WTC11 (cell line): ENCODE measurements around the gene ATG5. TPM values are rescaled to one million over a fixed set of nuclear protein-coding genes. Genes with fewer than 3 reads are reported as not detected.

Experiments
- ATAC-seq: fragments of 200-7000 bp; cut with Tn5 transposase; 2 replicates; pipeline ENCODE4 v1.10.0; 2021; ENCODE audit warnings: mild to moderate bottlenecking, moderate library complexity
- CTCF ChIA-PET: fragments of 300-600 bp; sonication (Branson Sonifier 250); formaldehyde crosslinking; loops from one replicate; lab custom pipeline; 2021; ENCODE audit warnings: antibody characterized with exemption; lab: Charles Lee
- POLR2A ChIA-PET: fragments of 350-600 bp; sonication (Branson Sonifier 250); formaldehyde crosslinking; loops from one replicate; lab custom pipeline; 2021; ENCODE audit warnings: antibody characterized with exemption; lab: Charles Lee
- DNase-seq: peaks from one replicate; pipeline ENCODE4 v3.0.0; 2021; ENCODE audit warnings: low spot score
- H3K27ac Mint-ChIP-seq: 2 replicates; pipeline ENCODE4 v1.8.0; 2021; ENCODE audit warnings: mixed read lengths
- H3K27me3 Mint-ChIP-seq: 2 replicates; pipeline ENCODE4 v1.8.0; 2021; ENCODE audit warnings: low read depth, mild to moderate bottlenecking, moderate library complexity, mixed read lengths
- H3K36me3 Mint-ChIP-seq: 2 replicates; pipeline ENCODE4 v1.8.0; 2021; ENCODE audit warnings: mixed read lengths
- H3K4me1 Mint-ChIP-seq: 2 replicates; pipeline ENCODE4 v1.8.0; 2022; ENCODE audit warnings: mixed read lengths
- H3K4me3 Mint-ChIP-seq: 2 replicates; pipeline ENCODE4 v1.8.0; 2021; ENCODE audit warnings: mild to moderate bottlenecking, moderate library complexity, mixed read lengths
- H3K9me3 Mint-ChIP-seq: 2 replicates; pipeline ENCODE4 v1.8.0; 2021; ENCODE audit warnings: mixed read lengths
- AR ChIP-seq: fragments of 250-450 bp; sonication (Bioruptor Pico); IDR thresholded peaks from 2 replicates; pipeline ENCODE4 v1.9.0; 2021; ENCODE audit warnings: mild to moderate bottlenecking
- ATF1 ChIP-seq: sonication (generic); formaldehyde crosslinking; IDR thresholded peaks from 2 replicates; pipeline ENCODE4 v1.8.1; 2023; ENCODE audit warnings: mild to moderate bottlenecking, moderate library complexity, missing genetic modification reagents
- ATF2 ChIP-seq: sonication (generic); formaldehyde crosslinking; IDR thresholded peaks from 2 replicates; pipeline ENCODE4 v1.8.1; 2022; ENCODE audit warnings: low read depth, missing genetic modification reagents, borderline replicate concordance
- CREM ChIP-seq: sonication (generic); formaldehyde crosslinking; IDR thresholded peaks from 2 replicates; pipeline ENCODE4 v1.8.1; 2022; ENCODE audit warnings: mild to moderate bottlenecking, missing genetic modification reagents, moderate library complexity
- FOXJ3 ChIP-seq: sonication (generic); formaldehyde crosslinking; IDR thresholded peaks from 2 replicates; pipeline ENCODE4 v1.9.0; 2021; ENCODE audit warnings: missing genetic modification reagents, mild to moderate bottlenecking, borderline replicate concordance
- GRHL2 ChIP-seq: fragments of 250-450 bp; sonication (Bioruptor Pico); IDR thresholded peaks from 2 replicates; pipeline ENCODE4 v1.8.0; 2022; ENCODE audit warnings: mild to moderate bottlenecking, moderate library complexity; ENCODE audit not compliant: insufficient replicate concordance, severe bottlenecking
- HMGA2 ChIP-seq: fragments of 250-450 bp; sonication (Bioruptor Pico); IDR thresholded peaks from 2 replicates; pipeline ENCODE4 v1.4.0; 2021; ENCODE audit warnings: mild to moderate bottlenecking, moderate library complexity
- IRF2 ChIP-seq: sonication (generic); formaldehyde crosslinking; IDR thresholded peaks from 2 replicates; pipeline ENCODE4 v1.8.0; 2022; ENCODE audit warnings: low read depth, missing genetic modification reagents, borderline replicate concordance
- MXD4 ChIP-seq: fragments of 250-450 bp; sonication (Bioruptor Pico); IDR thresholded peaks from 2 replicates; pipeline ENCODE4 v1.8.0; 2021; ENCODE audit warnings: mild to moderate bottlenecking, moderate library complexity, borderline replicate concordance
- MYBL2 ChIP-seq: sonication (generic); formaldehyde crosslinking; IDR thresholded peaks from 2 replicates; pipeline ENCODE4 v1.8.1; 2023; ENCODE audit warnings: mild to moderate bottlenecking, moderate library complexity, missing genetic modification reagents
- NR1H2 ChIP-seq: sonication (generic); formaldehyde crosslinking; IDR thresholded peaks from 2 replicates; pipeline ENCODE4 v1.9.0; 2021; ENCODE audit warnings: mild to moderate bottlenecking, moderate library complexity, missing genetic modification reagents
- ZNF121 ChIP-seq: sonication (generic); formaldehyde crosslinking; IDR thresholded peaks from 2 replicates; pipeline ENCODE4 v1.8.0; 2023; ENCODE audit warnings: missing genetic modification reagents
- ZNF232 ChIP-seq: sonication (generic); formaldehyde crosslinking; IDR thresholded peaks from 2 replicates; pipeline ENCODE4 v1.8.0; 2022; ENCODE audit warnings: mild to moderate bottlenecking, missing genetic modification reagents
- ZNF263 ChIP-seq: sonication (generic); formaldehyde crosslinking; IDR thresholded peaks from 2 replicates; pipeline ENCODE4 v1.8.1; 2022; ENCODE audit warnings: low read depth, mild to moderate bottlenecking, moderate library complexity, missing genetic modification reagents
- ZSCAN18 ChIP-seq: fragments of 250-450 bp; sonication (Bioruptor Pico); IDR thresholded peaks from 2 replicates; pipeline ENCODE4 v2.1.2; 2022; ENCODE audit warnings: mild to moderate bottlenecking, moderate library complexity
- total RNA-seq: library from RNA; stranded (reverse); gene quantifications from 3 replicates; pipeline ENCODE4 v1.2.3, GENCODE V29; 2021
- TF ChIP-seq, protein P1 (sequence below): sonication (generic); formaldehyde crosslinking; IDR thresholded peaks from 2 replicates; pipeline ENCODE4 v1.8.1; 2022; ENCODE audit warnings: low read depth, mild to moderate bottlenecking, moderate library complexity, missing genetic modification reagents, borderline replicate concordance
- TF ChIP-seq, protein P2 (sequence below): sonication (generic); formaldehyde crosslinking; IDR thresholded peaks from 2 replicates; pipeline ENCODE4 v1.8.1; 2023; ENCODE audit warnings: mild to moderate bottlenecking, missing genetic modification reagents, moderate library complexity
- TF ChIP-seq, protein P3 (sequence below): sonication (generic); formaldehyde crosslinking; IDR thresholded peaks from 2 replicates; pipeline ENCODE4 v1.8.0; 2023; ENCODE audit warnings: mild to moderate bottlenecking, missing genetic modification reagents
- TF ChIP-seq, protein P4 (sequence below): sonication (generic); formaldehyde crosslinking; IDR thresholded peaks from 2 replicates; pipeline ENCODE4 v1.8.0; 2023; ENCODE audit warnings: missing genetic modification reagents
- TF ChIP-seq, protein P5 (sequence below): fragments of 250-450 bp; sonication (Bioruptor Pico); conservative IDR thresholded peaks from 2 replicates; pipeline ENCODE4 v1.9.0; 2021; ENCODE audit warnings: mild to moderate bottlenecking

The ATG5 gene
- total RNA-seq, 1 experiment from 2014 or later = 32.6 TPM

DNA sequence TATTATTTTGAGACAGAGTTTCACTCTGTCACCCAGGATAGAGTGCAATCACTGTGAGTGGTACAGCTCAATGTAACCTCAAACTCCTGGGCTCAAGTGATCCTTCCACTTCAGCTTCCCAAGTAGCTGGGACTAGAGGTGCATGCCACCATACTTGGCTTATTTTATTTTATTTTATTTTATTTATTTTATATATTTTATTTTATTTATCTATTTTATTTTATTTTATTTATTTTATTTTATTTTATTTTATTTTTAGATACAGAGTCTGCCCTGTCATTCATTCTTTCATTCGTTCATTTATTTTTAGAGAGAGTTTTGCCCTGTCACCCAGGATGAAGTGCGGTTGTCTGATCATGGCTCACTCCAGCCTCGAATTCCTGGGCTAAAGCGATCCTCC, 35.5 kb downstream of the ATG5 start:
- Mint-ChIP-seq H3K27me3 (no peaks in the 10 kb centered on the region), H3K9me3 (peaks cover 4% of the 10 kb centered on the region; the same call in 1 of the 2 replicates), H3K4me1 (peaks cover 29% of the 10 kb centered on the region), H3K27ac (no peak overlapping the region), H3K4me3 (no peak overlapping the region), H3K36me3 (peaks cover 24% of the 10 kb centered on the region)
- POLR2A ChIA-PET = no interaction called here
- DNase-seq (no peak), ATAC-seq (no peak)
- peak; percentile 100 for TF ChIP-seq HMGA2 (CRISPR knock-in tag)
- TF ChIP-seq MYBL2 (CRISPR knock-in tag) = no peak
- CTCF ChIA-PET = no interaction called here

- Mint-ChIP-seq H3K27me3 (no peaks in the 10 kb centered on the region), H3K4me1 (peaks cover 29% of the 10 kb centered on the region), H3K36me3 (peaks cover 18% of the 10 kb centered on the region), H3K4me3 (peak overlapping the region; percentile 39; the same call in 1 of the 2 replicates), H3K9me3 (peaks cover 4% of the 10 kb centered on the region; the same call in 1 of the 2 replicates), H3K27ac (peak overlapping the region; percentile 97)
- DNase-seq (no peak), ATAC-seq (no peak)
- CTCF ChIA-PET = no interaction called here
- TF ChIP-seq GRHL2 (CRISPR knock-in tag) = no peak
- no peak for TF ChIP-seq MXD4 (CRISPR knock-in tag)
- TF ChIP-seq, protein P1, sequence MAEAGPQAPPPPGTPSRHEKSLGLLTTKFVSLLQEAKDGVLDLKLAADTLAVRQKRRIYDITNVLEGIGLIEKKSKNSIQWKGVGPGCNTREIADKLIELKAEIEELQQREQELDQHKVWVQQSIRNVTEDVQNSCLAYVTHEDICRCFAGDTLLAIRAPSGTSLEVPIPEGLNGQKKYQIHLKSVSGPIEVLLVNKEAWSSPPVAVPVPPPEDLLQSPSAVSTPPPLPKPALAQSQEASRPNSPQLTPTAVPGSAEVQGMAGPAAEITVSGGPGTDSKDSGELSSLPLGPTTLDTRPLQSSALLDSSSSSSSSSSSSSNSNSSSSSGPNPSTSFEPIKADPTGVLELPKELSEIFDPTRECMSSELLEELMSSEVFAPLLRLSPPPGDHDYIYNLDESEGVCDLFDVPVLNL = no peak
- no peak for TF ChIP-seq ATF1 (CRISPR knock-in tag)
- TF ChIP-seq ZNF263 = no peak
- TF ChIP-seq AR (CRISPR knock-in tag) = no peak
- no peak for TF ChIP-seq FOXJ3 (CRISPR knock-in tag)
- TF ChIP-seq CREM = no peak
- TF ChIP-seq IRF2 = no peak
- no peak for TF ChIP-seq ATF2 (CRISPR knock-in tag)
- TF ChIP-seq MYBL2 (CRISPR knock-in tag) = no peak
- no peak for TF ChIP-seq ZSCAN18
- no peak for TF ChIP-seq NR1H2
- no peak for TF ChIP-seq ZNF232
- no peak for TF ChIP-seq HMGA2 (CRISPR knock-in tag)
- TF ChIP-seq, protein P2, sequence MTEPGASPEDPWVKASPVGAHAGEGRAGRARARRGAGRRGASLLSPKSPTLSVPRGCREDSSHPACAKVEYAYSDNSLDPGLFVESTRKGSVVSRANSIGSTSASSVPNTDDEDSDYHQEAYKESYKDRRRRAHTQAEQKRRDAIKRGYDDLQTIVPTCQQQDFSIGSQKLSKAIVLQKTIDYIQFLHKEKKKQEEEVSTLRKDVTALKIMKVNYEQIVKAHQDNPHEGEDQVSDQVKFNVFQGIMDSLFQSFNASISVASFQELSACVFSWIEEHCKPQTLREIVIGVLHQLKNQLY (CRISPR knock-in tag) = no peak
- TF ChIP-seq, protein P3, sequence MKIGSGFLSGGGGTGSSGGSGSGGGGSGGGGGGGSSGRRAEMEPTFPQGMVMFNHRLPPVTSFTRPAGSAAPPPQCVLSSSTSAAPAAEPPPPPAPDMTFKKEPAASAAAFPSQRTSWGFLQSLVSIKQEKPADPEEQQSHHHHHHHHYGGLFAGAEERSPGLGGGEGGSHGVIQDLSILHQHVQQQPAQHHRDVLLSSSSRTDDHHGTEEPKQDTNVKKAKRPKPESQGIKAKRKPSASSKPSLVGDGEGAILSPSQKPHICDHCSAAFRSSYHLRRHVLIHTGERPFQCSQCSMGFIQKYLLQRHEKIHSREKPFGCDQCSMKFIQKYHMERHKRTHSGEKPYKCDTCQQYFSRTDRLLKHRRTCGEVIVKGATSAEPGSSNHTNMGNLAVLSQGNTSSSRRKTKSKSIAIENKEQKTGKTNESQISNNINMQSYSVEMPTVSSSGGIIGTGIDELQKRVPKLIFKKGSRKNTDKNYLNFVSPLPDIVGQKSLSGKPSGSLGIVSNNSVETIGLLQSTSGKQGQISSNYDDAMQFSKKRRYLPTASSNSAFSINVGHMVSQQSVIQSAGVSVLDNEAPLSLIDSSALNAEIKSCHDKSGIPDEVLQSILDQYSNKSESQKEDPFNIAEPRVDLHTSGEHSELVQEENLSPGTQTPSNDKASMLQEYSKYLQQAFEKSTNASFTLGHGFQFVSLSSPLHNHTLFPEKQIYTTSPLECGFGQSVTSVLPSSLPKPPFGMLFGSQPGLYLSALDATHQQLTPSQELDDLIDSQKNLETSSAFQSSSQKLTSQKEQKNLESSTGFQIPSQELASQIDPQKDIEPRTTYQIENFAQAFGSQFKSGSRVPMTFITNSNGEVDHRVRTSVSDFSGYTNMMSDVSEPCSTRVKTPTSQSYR (CRISPR knock-in tag) = no peak
- TF ChIP-seq, protein P4, sequence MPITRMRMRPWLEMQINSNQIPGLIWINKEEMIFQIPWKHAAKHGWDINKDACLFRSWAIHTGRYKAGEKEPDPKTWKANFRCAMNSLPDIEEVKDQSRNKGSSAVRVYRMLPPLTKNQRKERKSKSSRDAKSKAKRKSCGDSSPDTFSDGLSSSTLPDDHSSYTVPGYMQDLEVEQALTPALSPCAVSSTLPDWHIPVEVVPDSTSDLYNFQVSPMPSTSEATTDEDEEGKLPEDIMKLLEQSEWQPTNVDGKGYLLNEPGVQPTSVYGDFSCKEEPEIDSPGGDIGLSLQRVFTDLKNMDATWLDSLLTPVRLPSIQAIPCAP (CRISPR knock-in tag) = no peak
- TF ChIP-seq ZNF121 (CRISPR knock-in tag) = no peak
- TF ChIP-seq, protein P5, sequence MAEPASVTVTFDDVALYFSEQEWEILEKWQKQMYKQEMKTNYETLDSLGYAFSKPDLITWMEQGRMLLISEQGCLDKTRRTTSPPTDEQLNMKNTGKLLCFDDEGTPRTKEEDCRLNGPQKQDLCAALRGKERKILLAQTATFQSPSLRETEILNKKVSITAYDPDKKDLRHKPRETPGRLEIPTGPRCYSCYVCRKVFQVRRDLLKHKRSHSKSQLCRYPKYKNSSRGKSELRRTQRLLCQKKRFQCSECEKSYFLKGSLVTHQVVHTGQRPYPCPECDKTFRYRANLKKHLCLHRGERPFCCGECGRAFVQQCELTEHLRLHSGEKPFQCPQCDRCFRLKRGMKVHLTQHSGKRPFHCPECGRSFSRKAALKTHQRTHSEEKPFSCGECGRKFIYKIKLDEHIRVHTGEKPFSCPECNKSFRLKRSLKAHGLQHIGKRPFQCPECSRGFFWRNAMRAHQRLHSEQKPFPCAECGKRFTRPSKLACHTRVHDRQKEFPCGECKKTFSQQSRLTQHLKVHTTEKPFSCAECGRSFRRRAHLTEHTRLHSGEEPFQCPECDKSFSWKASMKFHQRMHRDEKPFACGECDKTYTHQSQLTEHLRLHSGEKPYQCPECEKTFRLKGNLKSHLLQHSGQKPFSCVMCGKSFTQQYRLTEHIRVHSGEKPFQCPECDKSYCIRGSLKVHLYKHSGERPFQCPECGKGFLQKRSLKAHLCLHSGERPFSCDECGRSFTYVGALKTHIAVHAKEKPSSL = no peak
- POLR2A ChIA-PET = no interaction called here
Measured at GRCh38 chr6:106287215-106287614, 38.3 kb downstream of the ATG5 start.
